SK-N-SH treated with all-trans-retinoic acid at 6 μM for 48 hours (cell line): ENCODE results near the gene KIF7.
"Not testable (repeated sequence)": the region's sequence is repeated elsewhere in the genome, so short reads cannot be mapped to it uniquely, and the experiment has no call there.

Experiments
- ATAC-seq: fragments of 200-7000 bp; cut with Tn5 transposase; 3 replicates; pipeline ENCODE4 v1.9.1; 2020; ENCODE audit warnings: mild to moderate bottlenecking, moderate library complexity
- ARNTL ChIP-seq: fragments of 450-650 bp; formaldehyde crosslinking; IDR thresholded peaks from 2 replicates; pipeline ENCODE4 v1.5.0; 2020; ENCODE audit warnings: low read depth, mild to moderate bottlenecking, moderate library complexity, borderline replicate concordance
- CSDC2 ChIP-seq: fragments of 250-450 bp; sonication (Bioruptor Pico); IDR thresholded peaks from 2 replicates; pipeline ENCODE4 v1.5.0; 2020; ENCODE audit warnings: mild to moderate bottlenecking, moderate library complexity
- GLIS3 ChIP-seq: fragments of 250-450 bp; sonication (Bioruptor Pico); IDR thresholded peaks from 2 replicates; pipeline ENCODE4 v1.5.0; 2020; ENCODE audit warnings: mild to moderate bottlenecking, moderate library complexity
- ISL1 ChIP-seq: fragments of 250-450 bp; sonication (Bioruptor Pico); IDR thresholded peaks from 2 replicates; pipeline ENCODE4 v2.1.2; 2022; ENCODE audit warnings: mild to moderate bottlenecking, moderate library complexity
- PPARA ChIP-seq: fragments of 250-450 bp; sonication (Bioruptor Pico); IDR thresholded peaks from 2 replicates; pipeline ENCODE4 v1.5.0; 2020; ENCODE audit warnings: mild to moderate bottlenecking, borderline replicate concordance
- SNAI2 ChIP-seq: fragments of 250-450 bp; sonication (Bioruptor Pico); IDR thresholded peaks from 2 replicates; pipeline ENCODE4 v1.5.0; 2020; ENCODE audit warnings: mild to moderate bottlenecking, moderate library complexity
- TCF4 ChIP-seq: fragments of 250-450 bp; sonication (Bioruptor Pico); IDR thresholded peaks from 2 replicates; pipeline ENCODE4 v1.8.0; 2021; ENCODE audit warnings: mild to moderate bottlenecking, moderate library complexity, borderline replicate concordance
- ZC3H10 ChIP-seq: fragments of 250-450 bp; sonication (Bioruptor Pico); IDR thresholded peaks from 2 replicates; pipeline ENCODE4 v1.5.1; 2021; ENCODE audit warnings: mild to moderate bottlenecking, moderate library complexity
- ZFP3 ChIP-seq: fragments of 250-450 bp; sonication (Bioruptor Pico); IDR thresholded peaks from 2 replicates; pipeline ENCODE4 v1.5.0; 2020; ENCODE audit warnings: mild to moderate bottlenecking, moderate library complexity
- ZFP30 ChIP-seq: fragments of 450-650 bp; formaldehyde crosslinking; IDR thresholded peaks from 2 replicates; pipeline ENCODE4 v1.5.0; 2022; ENCODE audit warnings: mild to moderate bottlenecking, moderate library complexity
- ZNF8 ChIP-seq: fragments of 450-650 bp; formaldehyde crosslinking; IDR thresholded peaks from 2 replicates; pipeline ENCODE4 v1.5.0; 2020; ENCODE audit warnings: mild to moderate bottlenecking, moderate library complexity
- TF ChIP-seq, protein P1 (sequence below): fragments of 250-450 bp; sonication (Bioruptor Pico); IDR thresholded peaks from 2 replicates; pipeline ENCODE4 v1.5.0; 2020; ENCODE audit warnings: mild to moderate bottlenecking, moderate library complexity

KIF7 gene

DNA sequence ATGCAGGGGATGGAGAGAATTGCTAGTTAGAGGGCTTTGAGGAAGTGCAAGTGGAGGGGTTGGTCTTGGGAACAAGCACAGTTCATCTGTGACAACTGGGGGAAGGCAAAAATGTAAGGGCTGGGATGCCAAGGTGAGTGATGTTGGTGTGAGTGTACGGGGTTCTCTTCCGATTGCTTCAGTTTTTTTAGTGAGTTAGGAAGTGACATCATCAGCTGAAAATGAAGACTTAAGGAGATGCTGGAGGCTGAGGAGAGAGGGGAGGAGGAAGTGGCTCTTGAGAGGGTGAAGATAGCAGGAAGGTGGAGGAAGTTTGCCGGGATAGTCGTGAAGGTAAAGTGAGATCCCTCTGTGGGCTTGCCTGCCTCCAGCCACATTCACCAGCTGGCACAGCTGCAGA, 67.3 kb downstream of the KIF7 start:
- no peak for TF ChIP-seq GLIS3
- TF ChIP-seq ZFP3 (CRISPR knock-in tag): no peak
- TF ChIP-seq ARNTL (CRISPR knock-in tag): no peak
- no peak for TF ChIP-seq ZFP30 (CRISPR knock-in tag)
- no peak for TF ChIP-seq CSDC2 (CRISPR knock-in tag)
- no peak for TF ChIP-seq ISL1
- no peak for TF ChIP-seq ZC3H10 (CRISPR knock-in tag)
- TF ChIP-seq ZNF8: no peak
- TF ChIP-seq, protein P1, sequence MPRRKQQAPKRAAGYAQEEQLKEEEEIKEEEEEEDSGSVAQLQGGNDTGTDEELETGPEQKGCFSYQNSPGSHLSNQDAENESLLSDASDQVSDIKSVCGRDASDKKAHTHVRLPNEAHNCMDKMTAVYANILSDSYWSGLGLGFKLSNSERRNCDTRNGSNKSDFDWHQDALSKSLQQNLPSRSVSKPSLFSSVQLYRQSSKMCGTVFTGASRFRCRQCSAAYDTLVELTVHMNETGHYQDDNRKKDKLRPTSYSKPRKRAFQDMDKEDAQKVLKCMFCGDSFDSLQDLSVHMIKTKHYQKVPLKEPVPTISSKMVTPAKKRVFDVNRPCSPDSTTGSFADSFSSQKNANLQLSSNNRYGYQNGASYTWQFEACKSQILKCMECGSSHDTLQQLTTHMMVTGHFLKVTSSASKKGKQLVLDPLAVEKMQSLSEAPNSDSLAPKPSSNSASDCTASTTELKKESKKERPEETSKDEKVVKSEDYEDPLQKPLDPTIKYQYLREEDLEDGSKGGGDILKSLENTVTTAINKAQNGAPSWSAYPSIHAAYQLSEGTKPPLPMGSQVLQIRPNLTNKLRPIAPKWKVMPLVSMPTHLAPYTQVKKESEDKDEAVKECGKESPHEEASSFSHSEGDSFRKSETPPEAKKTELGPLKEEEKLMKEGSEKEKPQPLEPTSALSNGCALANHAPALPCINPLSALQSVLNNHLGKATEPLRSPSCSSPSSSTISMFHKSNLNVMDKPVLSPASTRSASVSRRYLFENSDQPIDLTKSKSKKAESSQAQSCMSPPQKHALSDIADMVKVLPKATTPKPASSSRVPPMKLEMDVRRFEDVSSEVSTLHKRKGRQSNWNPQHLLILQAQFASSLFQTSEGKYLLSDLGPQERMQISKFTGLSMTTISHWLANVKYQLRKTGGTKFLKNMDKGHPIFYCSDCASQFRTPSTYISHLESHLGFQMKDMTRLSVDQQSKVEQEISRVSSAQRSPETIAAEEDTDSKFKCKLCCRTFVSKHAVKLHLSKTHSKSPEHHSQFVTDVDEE (CRISPR knock-in tag): no peak
- peak; percentile 66 for ATAC-seq

DNA sequence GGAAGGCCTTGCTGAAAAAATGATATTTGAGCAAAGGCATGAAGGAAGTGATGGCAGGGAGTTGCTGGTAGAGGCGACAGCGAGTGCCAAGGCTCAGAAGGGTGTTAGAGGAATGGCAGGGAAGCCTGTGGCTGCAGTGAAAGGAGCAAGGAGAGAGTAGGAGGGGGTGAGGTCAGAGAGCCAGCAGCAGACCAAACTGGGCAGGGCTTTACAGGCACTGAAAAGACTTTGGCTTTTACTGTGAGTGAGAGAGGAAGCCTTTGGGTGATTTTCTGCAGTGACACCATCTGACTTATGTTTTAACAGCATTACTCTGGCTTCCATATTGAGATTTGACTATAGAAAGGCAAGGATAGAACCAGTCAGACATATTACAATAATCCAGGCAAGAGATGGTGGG, 68.6 kb downstream of the KIF7 start:
- no peak for TF ChIP-seq CSDC2 (CRISPR knock-in tag)
- no peak for TF ChIP-seq ZFP3 (CRISPR knock-in tag)
- no peak for TF ChIP-seq PPARA
- no peak for TF ChIP-seq SNAI2
- no peak for TF ChIP-seq ARNTL (CRISPR knock-in tag)
- no peak for ATAC-seq

DNA sequence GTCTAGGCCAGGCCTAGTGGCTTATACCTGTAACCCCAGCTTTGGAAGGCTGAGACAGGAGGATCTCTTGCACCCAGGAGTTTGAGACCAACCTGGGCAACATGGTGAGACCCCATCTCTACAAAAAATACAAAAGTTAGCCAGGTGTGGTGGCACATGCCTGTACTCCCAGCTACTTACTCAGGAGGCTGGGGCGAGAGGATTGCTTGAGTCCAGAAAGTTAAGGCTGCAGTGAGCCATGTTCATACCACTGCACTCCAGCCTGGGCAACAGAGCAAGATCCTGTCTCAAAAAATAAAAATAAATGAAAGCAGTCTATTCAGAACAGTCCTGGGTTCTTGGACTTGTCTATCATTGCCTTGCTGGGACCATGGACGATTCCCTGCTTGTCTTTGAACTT, 74.5 kb downstream of the KIF7 start:
- not testable (repeated sequence) for ATAC-seq

DNA sequence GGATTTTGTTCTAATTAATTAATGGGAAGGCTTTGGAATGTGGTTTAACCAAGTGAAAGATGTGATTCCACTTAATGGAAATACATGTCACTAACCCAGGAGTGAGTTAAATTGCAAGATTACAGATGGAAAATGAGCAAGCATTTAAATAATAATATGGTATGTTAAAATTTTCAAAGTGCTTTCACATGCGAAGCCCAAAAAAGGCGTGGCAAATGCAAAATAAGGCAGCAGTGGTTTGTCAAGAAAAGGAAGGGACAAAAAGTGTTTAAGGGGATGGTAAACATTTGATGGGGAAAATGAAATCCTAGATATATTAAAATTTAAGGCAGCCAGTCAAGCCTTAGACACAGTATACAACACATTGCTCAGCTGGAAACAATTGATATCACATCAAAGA, 77.1 kb downstream of the KIF7 start:
- no peak for TF ChIP-seq TCF4 (CRISPR knock-in tag)
- no peak for ATAC-seq
